Putamen (tissue), 1 donor: ENCODE data around the gene CA14.
"Not testable (repeated sequence)": the region's sequence is repeated elsewhere in the genome, so short reads cannot be mapped to it uniquely, and the experiment has no call there.

ENCODE experiments used
- DNase-seq: peaks from one replicate; pipeline ENCODE4 v3.0.0-alpha.2; 2016; ENCODE audit warnings: low spot score

Gene CA14

GRCh38 chr1:150257624-150258585 is at the start of gene CA14:
TSS of gene CA14 (plus strand) at chr1:150257774. CDS start at chr1:150258129, 355 bp downstream.
- DNase-seq, result peak; percentile 79

GRCh38 chr1:150208460-150208859 is 49.1 kb upstream of the CA14 start:
- not testable (repeated sequence) for DNase-seq

- DNase-seq, result no peak
Observed at GRCh38 chr1:150210091-150210490, 47.5 kb upstream of the CA14 start.

- DNase-seq, result no peak
Observed at GRCh38 chr1:150210706-150211105, 46.9 kb upstream of the CA14 start.

GRCh38 chr1:150212070-150212469 is 45.5 kb upstream of the CA14 start:
- DNase-seq, result no peak

- peak; percentile 97 for DNase-seq
Observed at GRCh38 chr1:150213170-150214098, 44.1 kb upstream of the CA14 start.

- DNase-seq, result not testable (repeated sequence)
Observed at GRCh38 chr1:150214099-150214756, 43.3 kb upstream of the CA14 start.

GRCh38 chr1:150215855-150216254 is 41.7 kb upstream of the CA14 start:
- not testable (repeated sequence) for DNase-seq

GRCh38 chr1:150221552-150221951 is 36.0 kb upstream of the CA14 start:
- no peak for DNase-seq

- DNase-seq, result no peak
Observed at GRCh38 chr1:150224983-150225382, 32.6 kb upstream of the CA14 start.

GRCh38 chr1:150225546-150225945 is 32.0 kb upstream of the CA14 start:
- DNase-seq, result no peak

GRCh38 chr1:150226486-150226885 is 31.1 kb upstream of the CA14 start:
- no peak for DNase-seq

GRCh38 chr1:150227228-150227627 is 30.3 kb upstream of the CA14 start:
- DNase-seq, result no peak

GRCh38 chr1:150228246-150228645 is 29.3 kb upstream of the CA14 start:
- not testable (repeated sequence) for DNase-seq

- DNase-seq, result not testable (repeated sequence)
Observed at GRCh38 chr1:150232921-150233320, 24.7 kb upstream of the CA14 start.

GRCh38 chr1:150233359-150234308 is 23.9 kb upstream of the CA14 start:
- DNase-seq, result peak; percentile 34

GRCh38 chr1:150234309-150234565 is 23.3 kb upstream of the CA14 start:
- DNase-seq, result no peak

- DNase-seq, result peak; percentile 60
Observed at GRCh38 chr1:150234566-150235293, 22.8 kb upstream of the CA14 start.

GRCh38 chr1:150235294-150235851 is 22.2 kb upstream of the CA14 start:
- peak; percentile 7 for DNase-seq
